HG03175 (cell line): ENCODE data around the gene YPEL1.

ENCODE experiments used
- ATAC-seq: cut with Tn5 transposase; IDR thresholded peaks from one replicate; pipeline ENCODE4 v1.9.1; 2021; ENCODE audit warnings: mild to moderate bottlenecking, moderate library complexity; ENCODE audit not compliant: unreplicated experiment

Gene YPEL1

GRCh38 chr22:21735200-21736083, at the start of gene YPEL1:
Gene YPEL1 (minus strand): TSS chr22:21735794. CDS start chr22:21710744, 25,050 bp downstream.
- peak; percentile 85 for ATAC-seq

GRCh38 chr22:21780259-21780658, 44.7 kb upstream of the YPEL1 start:
- no peak for ATAC-seq

- ATAC-seq: no peak
Observed at GRCh38 chr22:21779444-21779843, 43.9 kb upstream of the YPEL1 start.

- no peak for ATAC-seq
Observed at GRCh38 chr22:21778705-21779363, 43.2 kb upstream of the YPEL1 start.

- no peak for ATAC-seq
Observed at GRCh38 chr22:21771631-21771976, 36.0 kb upstream of the YPEL1 start.

- ATAC-seq: no peak
Observed at GRCh38 chr22:21768435-21768834, 32.8 kb upstream of the YPEL1 start.

- peak; percentile 85 for ATAC-seq
Observed at GRCh38 chr22:21766691-21767462, 31.3 kb upstream of the YPEL1 start.

- no peak for ATAC-seq
Observed at GRCh38 chr22:21765909-21766529, 30.4 kb upstream of the YPEL1 start.

- ATAC-seq: no peak
Observed at GRCh38 chr22:21764038-21764804, 28.6 kb upstream of the YPEL1 start.

GRCh38 chr22:21762712-21763581, 27.4 kb upstream of the YPEL1 start:
- no peak for ATAC-seq

- ATAC-seq: no peak
Observed at GRCh38 chr22:21761994-21762680, 26.5 kb upstream of the YPEL1 start.

GRCh38 chr22:21761086-21761485, 25.5 kb upstream of the YPEL1 start:
- no peak for ATAC-seq

- ATAC-seq: no peak
Observed at GRCh38 chr22:21760640-21761039, 25.0 kb upstream of the YPEL1 start.

- ATAC-seq: no peak
Observed at GRCh38 chr22:21759646-21760376, 24.2 kb upstream of the YPEL1 start.

GRCh38 chr22:21759093-21759492, 23.5 kb upstream of the YPEL1 start:
- no peak for ATAC-seq

GRCh38 chr22:21758091-21758864, 22.7 kb upstream of the YPEL1 start:
- ATAC-seq: no peak

GRCh38 chr22:21755851-21756284, 20.3 kb upstream of the YPEL1 start:
- ATAC-seq: no peak
